WTC11 (cell line): Measurements from ENCODE around the gene TMEM145. TPM values are rescaled to one million over a fixed set of nuclear protein-coding genes. Genes with fewer than 3 reads are reported as not detected.

Experiments
- ATAC-seq: fragments of 200-7000 bp; cut with Tn5 transposase; 2 replicates; pipeline ENCODE4 v1.10.0; 2021; ENCODE audit warnings: mild to moderate bottlenecking, moderate library complexity
- CTCF ChIA-PET: fragments of 300-600 bp; sonication (Branson Sonifier 250); formaldehyde crosslinking; loops from one replicate; lab custom pipeline; 2021; ENCODE audit warnings: antibody characterized with exemption; lab: Charles Lee
- POLR2A ChIA-PET: fragments of 350-600 bp; sonication (Branson Sonifier 250); formaldehyde crosslinking; loops from one replicate; lab custom pipeline; 2021; ENCODE audit warnings: antibody characterized with exemption; lab: Charles Lee
- DNase-seq: peaks from one replicate; pipeline ENCODE4 v3.0.0; 2021; ENCODE audit warnings: low spot score
- H3K27ac Mint-ChIP-seq: 2 replicates; pipeline ENCODE4 v1.8.0; 2021; ENCODE audit warnings: mixed read lengths
- H3K27me3 Mint-ChIP-seq: 2 replicates; pipeline ENCODE4 v1.8.0; 2021; ENCODE audit warnings: low read depth, mild to moderate bottlenecking, moderate library complexity, mixed read lengths
- H3K36me3 Mint-ChIP-seq: 2 replicates; pipeline ENCODE4 v1.8.0; 2021; ENCODE audit warnings: mixed read lengths
- H3K4me1 Mint-ChIP-seq: 2 replicates; pipeline ENCODE4 v1.8.0; 2022; ENCODE audit warnings: mixed read lengths
- H3K4me3 Mint-ChIP-seq: 2 replicates; pipeline ENCODE4 v1.8.0; 2021; ENCODE audit warnings: mild to moderate bottlenecking, moderate library complexity, mixed read lengths
- H3K9me3 Mint-ChIP-seq: 2 replicates; pipeline ENCODE4 v1.8.0; 2021; ENCODE audit warnings: mixed read lengths
- EMX1 ChIP-seq: fragments of 250-450 bp; sonication (Bioruptor Pico); IDR thresholded peaks from 2 replicates; pipeline ENCODE4 v1.8.0; 2021; ENCODE audit warnings: mild to moderate bottlenecking
- FOXK1 ChIP-seq: sonication (generic); formaldehyde crosslinking; IDR thresholded peaks from 2 replicates; pipeline ENCODE4 v1.8.0; 2022; ENCODE audit warnings: mild to moderate bottlenecking, moderate library complexity, missing genetic modification reagents
- GTF2I ChIP-seq: fragments of 250-450 bp; sonication (Bioruptor Pico); conservative IDR thresholded peaks from 2 replicates; pipeline ENCODE4 v1.4.0; 2021; ENCODE audit warnings: mild to moderate bottlenecking
- HMGA2 ChIP-seq: fragments of 250-450 bp; sonication (Bioruptor Pico); IDR thresholded peaks from 2 replicates; pipeline ENCODE4 v1.4.0; 2021; ENCODE audit warnings: mild to moderate bottlenecking, moderate library complexity
- JAZF1 ChIP-seq: fragments of 250-450 bp; sonication (Bioruptor Pico); IDR thresholded peaks from 2 replicates; pipeline ENCODE4 v1.9.0; 2021; ENCODE audit warnings: moderate library complexity, mild to moderate bottlenecking, inconsistent platforms
- JUN ChIP-seq: sonication (generic); formaldehyde crosslinking; IDR thresholded peaks from 2 replicates; pipeline ENCODE4 v1.8.0; 2023; ENCODE audit warnings: mild to moderate bottlenecking, missing genetic modification reagents
- MXD4 ChIP-seq: fragments of 250-450 bp; sonication (Bioruptor Pico); IDR thresholded peaks from 2 replicates; pipeline ENCODE4 v1.8.0; 2021; ENCODE audit warnings: mild to moderate bottlenecking, moderate library complexity, borderline replicate concordance
- total RNA-seq: library from RNA; stranded (reverse); gene quantifications from 3 replicates; pipeline ENCODE4 v1.2.3, GENCODE V29; 2021
- TF ChIP-seq, protein P1 (sequence below): sonication (generic); formaldehyde crosslinking; IDR thresholded peaks from 2 replicates; pipeline ENCODE4 v1.8.0; 2022; ENCODE audit warnings: mild to moderate bottlenecking, missing genetic modification reagents
- TF ChIP-seq, protein P2 (sequence below): fragments of 250-450 bp; sonication (Bioruptor Pico); IDR thresholded peaks from 2 replicates; pipeline ENCODE4 v1.9.0; 2021; ENCODE audit warnings: mild to moderate bottlenecking
- TF ChIP-seq, protein P3 (sequence below): fragments of 250-450 bp; sonication (Bioruptor Pico); IDR thresholded peaks from 2 replicates; pipeline ENCODE4 v1.9.0; 2021; ENCODE audit warnings: mild to moderate bottlenecking, borderline replicate concordance
- TF ChIP-seq, protein P4 (sequence below): fragments of 250-450 bp; sonication (Bioruptor Pico); conservative IDR thresholded peaks from 2 replicates; pipeline ENCODE4 v1.9.0; 2021; ENCODE audit warnings: mild to moderate bottlenecking
- TF ChIP-seq, protein P5 (sequence below): sonication (generic); formaldehyde crosslinking; conservative IDR thresholded peaks from 2 replicates; pipeline ENCODE4 v1.8.1; 2022; ENCODE audit warnings: mild to moderate bottlenecking, missing genetic modification reagents
- TF ChIP-seq, protein P6 (sequence below): sonication (generic); formaldehyde crosslinking; IDR thresholded peaks from 2 replicates; pipeline ENCODE4 v1.8.1; 2023; ENCODE audit warnings: mild to moderate bottlenecking, moderate library complexity, missing genetic modification reagents

The TMEM145 gene
- total RNA-seq, 1 experiment from 2014 or later, result 6.9 TPM

DNA sequence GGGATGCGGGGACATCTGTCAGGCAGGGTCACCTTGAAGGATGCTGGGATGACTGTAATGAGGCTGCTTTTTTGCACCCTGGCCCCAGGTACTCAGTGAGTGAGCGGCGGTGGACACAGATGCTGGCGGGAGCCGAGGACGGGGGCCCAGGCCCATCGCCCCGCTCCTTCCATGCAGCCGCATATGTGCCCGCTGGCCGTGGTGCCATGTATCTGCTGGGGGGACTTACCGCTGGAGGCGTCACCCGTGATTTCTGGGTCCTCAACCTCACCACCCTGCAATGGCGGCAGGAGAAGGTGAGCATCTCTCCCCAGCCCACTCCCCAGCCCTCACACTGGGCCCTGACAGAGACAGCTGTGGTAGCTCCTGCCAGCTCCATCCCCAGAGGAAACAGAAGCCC lies 43.6 kb downstream of the TMEM145 start (continued):
- TF ChIP-seq JUN (CRISPR knock-in tag), result no peak
- TF ChIP-seq, protein P1, sequence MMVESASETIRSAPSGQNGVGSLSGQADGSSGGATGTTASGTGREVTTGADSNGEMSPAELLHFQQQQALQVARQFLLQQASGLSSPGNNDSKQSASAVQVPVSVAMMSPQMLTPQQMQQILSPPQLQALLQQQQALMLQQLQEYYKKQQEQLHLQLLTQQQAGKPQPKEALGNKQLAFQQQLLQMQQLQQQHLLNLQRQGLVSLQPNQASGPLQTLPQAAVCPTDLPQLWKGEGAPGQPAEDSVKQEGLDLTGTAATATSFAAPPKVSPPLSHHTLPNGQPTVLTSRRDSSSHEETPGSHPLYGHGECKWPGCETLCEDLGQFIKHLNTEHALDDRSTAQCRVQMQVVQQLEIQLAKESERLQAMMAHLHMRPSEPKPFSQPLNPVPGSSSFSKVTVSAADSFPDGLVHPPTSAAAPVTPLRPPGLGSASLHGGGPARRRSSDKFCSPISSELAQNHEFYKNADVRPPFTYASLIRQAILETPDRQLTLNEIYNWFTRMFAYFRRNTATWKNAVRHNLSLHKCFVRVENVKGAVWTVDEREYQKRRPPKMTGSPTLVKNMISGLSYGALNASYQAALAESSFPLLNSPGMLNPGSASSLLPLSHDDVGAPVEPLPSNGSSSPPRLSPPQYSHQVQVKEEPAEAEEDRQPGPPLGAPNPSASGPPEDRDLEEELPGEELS (CRISPR knock-in tag), result no peak
- no peak for TF ChIP-seq JAZF1

DNA sequence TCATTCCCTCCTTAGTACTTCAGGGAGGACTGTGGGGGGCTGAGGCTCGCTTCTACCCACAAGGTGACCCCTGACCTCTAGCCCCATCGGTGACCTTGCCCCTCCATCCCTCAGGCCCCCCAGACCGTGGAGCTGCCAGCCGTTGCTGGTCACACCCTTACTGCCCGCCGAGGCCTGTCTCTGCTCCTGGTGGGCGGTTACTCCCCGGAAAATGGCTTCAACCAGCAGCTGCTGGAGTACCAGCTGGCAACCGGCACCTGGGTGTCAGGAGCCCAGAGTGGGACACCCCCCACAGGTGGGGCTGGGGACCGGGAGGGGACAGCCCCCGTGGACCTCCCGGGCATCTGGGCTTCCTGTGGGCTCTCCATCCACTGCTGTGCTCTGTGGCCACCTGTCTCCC lies 44.2 kb downstream of the TMEM145 start:
- peaks cover 8% of the 10 kb centered on the region for H3K4me1 Mint-ChIP-seq
- peaks cover 20% of the 10 kb centered on the region; the same call in 1 of the 2 replicates for H3K36me3 Mint-ChIP-seq
- H3K27ac Mint-ChIP-seq, result no peak overlapping the region
- CTCF ChIA-PET, result interaction anchor here (1.2 to 2.3 kb wide), 2 partner anchors 14 to 63 kb away, joined by 3 to 6 read pairs; no protein-coding TSS in a partner anchor
- DNase-seq (no peak), ATAC-seq (no peak)
- TF ChIP-seq HMGA2 (CRISPR knock-in tag), result no peak
- TF ChIP-seq FOXK1 (CRISPR knock-in tag), result no peak
- no peak for TF ChIP-seq MXD4 (CRISPR knock-in tag)
- TF ChIP-seq, protein P2, sequence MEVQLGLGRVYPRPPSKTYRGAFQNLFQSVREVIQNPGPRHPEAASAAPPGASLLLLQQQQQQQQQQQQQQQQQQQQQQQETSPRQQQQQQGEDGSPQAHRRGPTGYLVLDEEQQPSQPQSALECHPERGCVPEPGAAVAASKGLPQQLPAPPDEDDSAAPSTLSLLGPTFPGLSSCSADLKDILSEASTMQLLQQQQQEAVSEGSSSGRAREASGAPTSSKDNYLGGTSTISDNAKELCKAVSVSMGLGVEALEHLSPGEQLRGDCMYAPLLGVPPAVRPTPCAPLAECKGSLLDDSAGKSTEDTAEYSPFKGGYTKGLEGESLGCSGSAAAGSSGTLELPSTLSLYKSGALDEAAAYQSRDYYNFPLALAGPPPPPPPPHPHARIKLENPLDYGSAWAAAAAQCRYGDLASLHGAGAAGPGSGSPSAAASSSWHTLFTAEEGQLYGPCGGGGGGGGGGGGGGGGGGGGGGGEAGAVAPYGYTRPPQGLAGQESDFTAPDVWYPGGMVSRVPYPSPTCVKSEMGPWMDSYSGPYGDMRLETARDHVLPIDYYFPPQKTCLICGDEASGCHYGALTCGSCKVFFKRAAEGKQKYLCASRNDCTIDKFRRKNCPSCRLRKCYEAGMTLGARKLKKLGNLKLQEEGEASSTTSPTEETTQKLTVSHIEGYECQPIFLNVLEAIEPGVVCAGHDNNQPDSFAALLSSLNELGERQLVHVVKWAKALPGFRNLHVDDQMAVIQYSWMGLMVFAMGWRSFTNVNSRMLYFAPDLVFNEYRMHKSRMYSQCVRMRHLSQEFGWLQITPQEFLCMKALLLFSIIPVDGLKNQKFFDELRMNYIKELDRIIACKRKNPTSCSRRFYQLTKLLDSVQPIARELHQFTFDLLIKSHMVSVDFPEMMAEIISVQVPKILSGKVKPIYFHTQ (CRISPR knock-in tag), result no peak
- no peak for TF ChIP-seq EMX1 (CRISPR knock-in tag)
- TF ChIP-seq, protein P1 (CRISPR knock-in tag), result no peak
- TF ChIP-seq, protein P3, sequence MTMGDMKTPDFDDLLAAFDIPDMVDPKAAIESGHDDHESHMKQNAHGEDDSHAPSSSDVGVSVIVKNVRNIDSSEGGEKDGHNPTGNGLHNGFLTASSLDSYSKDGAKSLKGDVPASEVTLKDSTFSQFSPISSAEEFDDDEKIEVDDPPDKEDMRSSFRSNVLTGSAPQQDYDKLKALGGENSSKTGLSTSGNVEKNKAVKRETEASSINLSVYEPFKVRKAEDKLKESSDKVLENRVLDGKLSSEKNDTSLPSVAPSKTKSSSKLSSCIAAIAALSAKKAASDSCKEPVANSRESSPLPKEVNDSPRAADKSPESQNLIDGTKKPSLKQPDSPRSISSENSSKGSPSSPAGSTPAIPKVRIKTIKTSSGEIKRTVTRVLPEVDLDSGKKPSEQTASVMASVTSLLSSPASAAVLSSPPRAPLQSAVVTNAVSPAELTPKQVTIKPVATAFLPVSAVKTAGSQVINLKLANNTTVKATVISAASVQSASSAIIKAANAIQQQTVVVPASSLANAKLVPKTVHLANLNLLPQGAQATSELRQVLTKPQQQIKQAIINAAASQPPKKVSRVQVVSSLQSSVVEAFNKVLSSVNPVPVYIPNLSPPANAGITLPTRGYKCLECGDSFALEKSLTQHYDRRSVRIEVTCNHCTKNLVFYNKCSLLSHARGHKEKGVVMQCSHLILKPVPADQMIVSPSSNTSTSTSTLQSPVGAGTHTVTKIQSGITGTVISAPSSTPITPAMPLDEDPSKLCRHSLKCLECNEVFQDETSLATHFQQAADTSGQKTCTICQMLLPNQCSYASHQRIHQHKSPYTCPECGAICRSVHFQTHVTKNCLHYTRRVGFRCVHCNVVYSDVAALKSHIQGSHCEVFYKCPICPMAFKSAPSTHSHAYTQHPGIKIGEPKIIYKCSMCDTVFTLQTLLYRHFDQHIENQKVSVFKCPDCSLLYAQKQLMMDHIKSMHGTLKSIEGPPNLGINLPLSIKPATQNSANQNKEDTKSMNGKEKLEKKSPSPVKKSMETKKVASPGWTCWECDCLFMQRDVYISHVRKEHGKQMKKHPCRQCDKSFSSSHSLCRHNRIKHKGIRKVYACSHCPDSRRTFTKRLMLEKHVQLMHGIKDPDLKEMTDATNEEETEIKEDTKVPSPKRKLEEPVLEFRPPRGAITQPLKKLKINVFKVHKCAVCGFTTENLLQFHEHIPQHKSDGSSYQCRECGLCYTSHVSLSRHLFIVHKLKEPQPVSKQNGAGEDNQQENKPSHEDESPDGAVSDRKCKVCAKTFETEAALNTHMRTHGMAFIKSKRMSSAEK (CRISPR knock-in tag), result no peak
- TF ChIP-seq, protein P4, sequence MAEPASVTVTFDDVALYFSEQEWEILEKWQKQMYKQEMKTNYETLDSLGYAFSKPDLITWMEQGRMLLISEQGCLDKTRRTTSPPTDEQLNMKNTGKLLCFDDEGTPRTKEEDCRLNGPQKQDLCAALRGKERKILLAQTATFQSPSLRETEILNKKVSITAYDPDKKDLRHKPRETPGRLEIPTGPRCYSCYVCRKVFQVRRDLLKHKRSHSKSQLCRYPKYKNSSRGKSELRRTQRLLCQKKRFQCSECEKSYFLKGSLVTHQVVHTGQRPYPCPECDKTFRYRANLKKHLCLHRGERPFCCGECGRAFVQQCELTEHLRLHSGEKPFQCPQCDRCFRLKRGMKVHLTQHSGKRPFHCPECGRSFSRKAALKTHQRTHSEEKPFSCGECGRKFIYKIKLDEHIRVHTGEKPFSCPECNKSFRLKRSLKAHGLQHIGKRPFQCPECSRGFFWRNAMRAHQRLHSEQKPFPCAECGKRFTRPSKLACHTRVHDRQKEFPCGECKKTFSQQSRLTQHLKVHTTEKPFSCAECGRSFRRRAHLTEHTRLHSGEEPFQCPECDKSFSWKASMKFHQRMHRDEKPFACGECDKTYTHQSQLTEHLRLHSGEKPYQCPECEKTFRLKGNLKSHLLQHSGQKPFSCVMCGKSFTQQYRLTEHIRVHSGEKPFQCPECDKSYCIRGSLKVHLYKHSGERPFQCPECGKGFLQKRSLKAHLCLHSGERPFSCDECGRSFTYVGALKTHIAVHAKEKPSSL (CRISPR knock-in tag), result no peak
- TF ChIP-seq, protein P5, sequence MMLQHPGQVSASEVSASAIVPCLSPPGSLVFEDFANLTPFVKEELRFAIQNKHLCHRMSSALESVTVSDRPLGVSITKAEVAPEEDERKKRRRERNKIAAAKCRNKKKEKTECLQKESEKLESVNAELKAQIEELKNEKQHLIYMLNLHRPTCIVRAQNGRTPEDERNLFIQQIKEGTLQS, result no peak
- TF ChIP-seq, protein P6, sequence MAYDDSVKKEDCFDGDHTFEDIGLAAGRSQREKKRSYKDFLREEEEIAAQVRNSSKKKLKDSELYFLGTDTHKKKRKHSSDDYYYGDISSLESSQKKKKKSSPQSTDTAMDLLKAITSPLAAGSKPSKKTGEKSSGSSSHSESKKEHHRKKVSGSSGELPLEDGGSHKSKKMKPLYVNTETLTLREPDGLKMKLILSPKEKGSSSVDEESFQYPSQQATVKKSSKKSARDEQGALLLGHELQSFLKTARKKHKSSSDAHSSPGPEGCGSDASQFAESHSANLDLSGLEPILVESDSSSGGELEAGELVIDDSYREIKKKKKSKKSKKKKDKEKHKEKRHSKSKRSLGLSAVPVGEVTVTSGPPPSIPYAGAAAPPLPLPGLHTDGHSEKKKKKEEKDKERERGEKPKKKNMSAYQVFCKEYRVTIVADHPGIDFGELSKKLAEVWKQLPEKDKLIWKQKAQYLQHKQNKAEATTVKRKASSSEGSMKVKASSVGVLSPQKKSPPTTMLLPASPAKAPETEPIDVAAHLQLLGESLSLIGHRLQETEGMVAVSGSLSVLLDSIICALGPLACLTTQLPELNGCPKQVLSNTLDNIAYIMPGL (CRISPR knock-in tag), result no peak
- TF ChIP-seq GTF2I (CRISPR knock-in tag), result no peak
- H3K27me3 Mint-ChIP-seq, result no peaks in the 10 kb centered on the region
- H3K4me3 Mint-ChIP-seq, result no peak overlapping the region
- H3K9me3 Mint-ChIP-seq, result no peaks in the 10 kb centered on the region
- POLR2A ChIA-PET, result no interaction called here
